Naive thymus-derived CD8-positive, alpha-beta T cell (primary cell): ENCODE measurements around the gene CREB5. TPM values are rescaled to one million over a fixed set of nuclear protein-coding genes. Genes with fewer than 3 reads are reported as not detected.

Experiments used
- ATAC-seq, 2 donors: fragments of 150-1000 bp; cut with Tn5 transposase in 1 of 2; sonication (Bioruptor Pico), chemical (Tn5 transposase) in 1 of 2; 1 replicate in 1 of 2; 2 replicates in 1 of 2; pipeline ENCODE4 v1.10.0; 2021; ENCODE audit warnings: mild to moderate bottlenecking in 2 of 2, moderate library complexity in 2 of 2
- POLR2A ChIA-PET: fragments of 350-600 bp; sonication (Branson Sonifier 250); formaldehyde crosslinking; loops from one replicate; lab custom pipeline; 2021; ENCODE audit warnings: antibody characterized with exemption; lab: Charles Lee
- DNase-seq, 10 donors: peaks; one replicate each; pipeline versions ENCODE4 v3.0.0 to v3.0.0-alpha.2; 2020 to 2022
- H3K27ac Mint-ChIP-seq, 10 donors: one replicate each; pipeline ENCODE4 v1.8.0; 2020 to 2022; ENCODE audit warnings: mild to moderate bottlenecking in 10 of 10, mixed read lengths in 10 of 10, moderate library complexity in 4 of 10, inconsistent platforms in 1 of 10
- H3K27me3 Mint-ChIP-seq, 5 donors: one replicate each; pipeline ENCODE4 v1.8.0; 2021 to 2022; ENCODE audit warnings: mixed read lengths in 5 of 5
- H3K36me3 Mint-ChIP-seq, 3 donors: one replicate each; pipeline ENCODE4 v1.8.0; 2020 to 2022; ENCODE audit warnings: mixed read lengths in 3 of 3, mild to moderate bottlenecking in 2 of 3, inconsistent platforms in 1 of 3
- H3K4me1 Mint-ChIP-seq, 4 donors: one replicate each; pipeline ENCODE4 v1.8.0; 2021 to 2022; ENCODE audit warnings: mixed read lengths in 4 of 4
- H3K4me3 Mint-ChIP-seq, 10 donors: one replicate each; pipeline ENCODE4 v1.8.0; 2020 to 2022; ENCODE audit warnings: mild to moderate bottlenecking in 10 of 10, mixed read lengths in 10 of 10, moderate library complexity in 6 of 10, inconsistent platforms in 1 of 10
- H3K9me3 Mint-ChIP-seq, 9 donors: one replicate each; pipeline ENCODE4 v1.8.0; 2020 to 2022; ENCODE audit warnings: mixed read lengths in 9 of 9, mild to moderate bottlenecking in 3 of 9, inconsistent platforms in 1 of 9, moderate library complexity in 1 of 9
- polyA plus RNA-seq, 3 donors: library from polyadenylated mRNA; unstranded; fragments of 300-500 nt; fragmentation: Illumina TruSeq; gene quantifications; one replicate each; pipeline ENCODE4 v1.2.3, GENCODE V29; 2021
- total RNA-seq, 8 experiments: library from RNA in 2 of 8; stranded (reverse) in 2 of 8; gene quantifications; one replicate each; pipeline ENCODE4 v1.2.3 and lab custom pipeline; 2021 to 2026

Gene CREB5
- total and polyA plus RNA-seq, 5 experiments from 2014 or later, result 0.19 to 0.23 TPM; not detected in 3

- no peak overlapping the region for H3K4me3 Mint-ChIP-seq
- no peaks in the 10 kb centered on the region for H3K36me3 Mint-ChIP-seq
- DNase-seq (no peak), ATAC-seq (no peak)
- H3K9me3 Mint-ChIP-seq, result peaks cover 0 to 6% (median 0%) of the 10 kb centered on the region in 9 donors
- H3K4me1 Mint-ChIP-seq, result peaks cover 0 to 4% (median 0%) of the 10 kb centered on the region in 4 donors
- peaks cover 8 to 27% (median 13%) of the 10 kb centered on the region in 5 donors for H3K27me3 Mint-ChIP-seq
- peak overlapping the region in 1 of 10 donors; percentile 19 for H3K27ac Mint-ChIP-seq
- POLR2A ChIA-PET, result no interaction called here
Measured at GRCh38 chr7:28474282-28474638, 61.9 kb downstream of the CREB5 start.

GRCh38 chr7:28474640-28475039 is 62.3 kb downstream of the CREB5 start:
- Mint-ChIP-seq H3K27ac (no peak overlapping the region), H3K36me3 (no peaks in the 10 kb centered on the region), H3K4me3 (no peak overlapping the region), H3K27me3 (peaks cover 8 to 27% (median 13%) of the 10 kb centered on the region in 5 donors), H3K9me3 (peaks cover 0 to 6% (median 0%) of the 10 kb centered on the region in 9 donors), H3K4me1 (peaks cover 0 to 4% (median 0%) of the 10 kb centered on the region in 4 donors)
- DNase-seq, result no peak
- POLR2A ChIA-PET, result no interaction called here
- no peak for ATAC-seq

GRCh38 chr7:28477041-28477442 is 64.7 kb downstream of the CREB5 start:
- Mint-ChIP-seq H3K4me1 (peaks cover 6 to 13% (median 11%) of the 10 kb centered on the region in 4 donors), H3K36me3 (no peaks in the 10 kb centered on the region), H3K9me3 (no peaks in the 10 kb centered on the region), H3K27ac (no peak overlapping the region), H3K27me3 (peaks cover 8 to 27% (median 15%) of the 10 kb centered on the region in 5 donors), H3K4me3 (no peak overlapping the region)
- ATAC-seq, result no peak
- no peak for DNase-seq
- POLR2A ChIA-PET, result no interaction called here

- POLR2A ChIA-PET, result no interaction called here
- Mint-ChIP-seq H3K4me3 (no peak overlapping the region), H3K27me3 (peaks cover 8 to 22% (median 13%) of the 10 kb centered on the region in 5 donors), H3K9me3 (no peaks in the 10 kb centered on the region), H3K36me3 (no peaks in the 10 kb centered on the region), H3K27ac (no peak overlapping the region), H3K4me1 (peaks cover 2 to 13% (median 11%) of the 10 kb centered on the region in 4 donors)
- ATAC-seq (no peak), DNase-seq (no peak)
Measured at GRCh38 chr7:28478656-28479055, 66.3 kb downstream of the CREB5 start.

- H3K36me3 Mint-ChIP-seq, result no peaks in the 10 kb centered on the region
- no peak for DNase-seq
- H3K4me3 Mint-ChIP-seq, result no peak overlapping the region
- POLR2A ChIA-PET, result no interaction called here
- no peaks in the 10 kb centered on the region for H3K9me3 Mint-ChIP-seq
- no peak for ATAC-seq
- peaks cover 2 to 13% (median 11%) of the 10 kb centered on the region in 4 donors for H3K4me1 Mint-ChIP-seq
- no peak overlapping the region for H3K27ac Mint-ChIP-seq
- peaks cover 3 to 13% (median 13%) of the 10 kb centered on the region in 5 donors for H3K27me3 Mint-ChIP-seq
Measured at GRCh38 chr7:28479507-28479947, 67.2 kb downstream of the CREB5 start.

- ATAC-seq, result no peak
- H3K9me3 Mint-ChIP-seq, result no peaks in the 10 kb centered on the region
- no peaks in the 10 kb centered on the region for H3K36me3 Mint-ChIP-seq
- no peak overlapping the region for H3K27ac Mint-ChIP-seq
- H3K4me3 Mint-ChIP-seq, result no peak overlapping the region
- peaks cover 3 to 13% (median 4%) of the 10 kb centered on the region in 5 donors for H3K27me3 Mint-ChIP-seq
- H3K4me1 Mint-ChIP-seq, result peaks cover 2 to 13% (median 11%) of the 10 kb centered on the region in 4 donors
- POLR2A ChIA-PET, result no interaction called here
- DNase-seq, result no peak
Measured at GRCh38 chr7:28480595-28480994, 68.3 kb downstream of the CREB5 start.

GRCh38 chr7:28481091-28481926 is 69.0 kb downstream of the CREB5 start:
- POLR2A ChIA-PET, result no interaction called here
- no peaks in the 10 kb centered on the region for H3K9me3 Mint-ChIP-seq
- no peak overlapping the region for H3K27ac Mint-ChIP-seq
- peak in 1 of 10 donors; percentile 8 for DNase-seq
- no peak overlapping the region for H3K4me3 Mint-ChIP-seq
- H3K4me1 Mint-ChIP-seq, result peaks cover 2 to 13% (median 11%) of the 10 kb centered on the region in 4 donors
- H3K36me3 Mint-ChIP-seq, result no peaks in the 10 kb centered on the region
- peaks cover 0 to 10% (median 1%) of the 10 kb centered on the region in 5 donors for H3K27me3 Mint-ChIP-seq
- peak in 1 of 2 donors; percentile 27 for ATAC-seq

GRCh38 chr7:28483112-28483511 is 70.8 kb downstream of the CREB5 start:
- POLR2A ChIA-PET, result no interaction called here
- H3K27ac Mint-ChIP-seq, result no peak overlapping the region

GRCh38 chr7:28483908-28484605 is 71.7 kb downstream of the CREB5 start:
- Mint-ChIP-seq H3K4me3 (no peak overlapping the region), H3K27me3 (peaks cover 0 to 6% (median 2%) of the 10 kb centered on the region in 5 donors), H3K36me3 (no peaks in the 10 kb centered on the region), H3K9me3 (no peaks in the 10 kb centered on the region), H3K27ac (no peak overlapping the region), H3K4me1 (peaks cover 2 to 13% (median 11%) of the 10 kb centered on the region in 4 donors)
- no peak for ATAC-seq
- POLR2A ChIA-PET, result no interaction called here
- no peak for DNase-seq

More at GRCh38 chr7:28483112-28483511, 70.8 kb downstream of the CREB5 start:
- Mint-ChIP-seq H3K4me3 (no peak overlapping the region), H3K36me3 (no peaks in the 10 kb centered on the region), H3K27me3 (peaks cover 0 to 5% (median 1%) of the 10 kb centered on the region in 5 donors), H3K9me3 (no peaks in the 10 kb centered on the region), H3K4me1 (peaks cover 2 to 13% (median 11%) of the 10 kb centered on the region in 4 donors)
- no peak for DNase-seq
- no peak for ATAC-seq

- H3K27ac Mint-ChIP-seq, result no peak overlapping the region
- no peak for DNase-seq
- POLR2A ChIA-PET, result no interaction called here
Measured at GRCh38 chr7:28484606-28484935, 72.3 kb downstream of the CREB5 start.

GRCh38 chr7:28487487-28487886 is 75.2 kb downstream of the CREB5 start:
- Mint-ChIP-seq H3K4me3 (no peak overlapping the region), H3K27me3 (peaks cover 3 to 14% (median 5%) of the 10 kb centered on the region in 5 donors), H3K9me3 (no peaks in the 10 kb centered on the region), H3K27ac (no peak overlapping the region), H3K36me3 (no peaks in the 10 kb centered on the region), H3K4me1 (no peaks in the 10 kb centered on the region)
- no peak for ATAC-seq
- POLR2A ChIA-PET, result no interaction called here
- no peak for DNase-seq

More at GRCh38 chr7:28484606-28484935, 72.3 kb downstream of the CREB5 start:
- Mint-ChIP-seq H3K36me3 (no peaks in the 10 kb centered on the region), H3K9me3 (no peaks in the 10 kb centered on the region), H3K4me1 (peaks cover 2 to 13% (median 11%) of the 10 kb centered on the region in 4 donors), H3K27me3 (peaks cover 0 to 6% (median 2%) of the 10 kb centered on the region in 5 donors), H3K4me3 (no peak overlapping the region)
- no peak for ATAC-seq

- Mint-ChIP-seq H3K4me1 (no peaks in the 10 kb centered on the region), H3K4me3 (no peak overlapping the region), H3K9me3 (no peaks in the 10 kb centered on the region), H3K27me3 (peaks cover 3 to 14% (median 5%) of the 10 kb centered on the region in 5 donors), H3K27ac (no peak overlapping the region), H3K36me3 (no peaks in the 10 kb centered on the region)
- POLR2A ChIA-PET, result no interaction called here
- DNase-seq (no peak), ATAC-seq (no peak)
Measured at GRCh38 chr7:28488061-28488791, 75.9 kb downstream of the CREB5 start.
